Thyroid gland (tissue), 4 donors: Measurements from ENCODE around the gene MVB12B. TPM values are rescaled to one million over a fixed set of nuclear protein-coding genes. Genes with fewer than 3 reads are reported as not detected.
A peak's percentile ranks its signal among the peaks of the same experiment; 100 is the strongest.

Experiments
- DNase-seq, 2 donors: peaks; one replicate each; pipeline ENCODE4 v3.0.0-alpha.2; 2019
- H3K27ac ChIP-seq, 3 donors: fragments of 200-600 bp; sonication (generic); 1 replicate in 2 of 3; 2 replicates in 1 of 3; pipeline ENCODE4 v1.5.1; 2016 to 2019; ENCODE audit warnings: mild to moderate bottlenecking in 1 of 3, moderate library complexity in 1 of 3
- H3K27me3 ChIP-seq: fragments of 200-600 bp; sonication (generic); one replicate; pipeline ENCODE4 v1.5.1; 2019
- H3K36me3 ChIP-seq, 2 donors: fragments of 200-600 bp; sonication (generic); one replicate each; pipeline ENCODE4 v1.5.1; 2016 to 2019
- H3K4me1 ChIP-seq, 2 donors: fragments of 200-600 bp; sonication (generic); one replicate each; pipeline ENCODE4 v1.5.1; 2017 to 2019
- H3K4me3 ChIP-seq, 3 donors: fragments of 200-600 bp; sonication (generic); replicated peaks in 1 of 3; 1 replicate in 2 of 3; 2 replicates in 1 of 3; pipeline ENCODE4 v1.5.1; 2016; ENCODE audit warnings: mild to moderate bottlenecking in 1 of 3
- H3K9me3 ChIP-seq: fragments of 200-600 bp; sonication (generic); one replicate; pipeline ENCODE4 v1.5.1; 2017
- CTCF ChIP-seq, 6 experiments: fragments of 200-600 bp in 3 of 6; fragments of 450-650 bp in 3 of 6; sonication (generic) in 3 of 6; IDR thresholded peaks; one replicate each; pipeline ENCODE4 v1.5.1; 2016 to 2019; ENCODE audit warnings: antibody characterized with exemption in 6 of 6, mild to moderate bottlenecking in 2 of 6, inconsistent platforms in 1 of 6, moderate library complexity in 1 of 6
- POLR2A ChIP-seq, 2 donors: fragments of 450-650 bp; IDR thresholded peaks; one replicate each; pipeline ENCODE4 v1.6.1; 2017; ENCODE audit warnings: antibody characterized with exemption in 2 of 2, mild to moderate bottlenecking in 2 of 2, moderate library complexity in 1 of 2
- WGBS, 2 donors: methylation state at CpG; one replicate each; pipeline ENCODE4 v1.1.5; 2017; 5-methylcytosine and 5-hydroxymethylcytosine counted together
- intact Hi-C: fragments of 100-400 bp; cut with DNase I; formaldehyde crosslinking; loops from one replicate; pipeline ENCODE4 v1.15.1; 2023
- total RNA-seq, 4 donors: library from RNA; depleted of rRNA; stranded (reverse); fragments of >200 nt; gene quantifications; one replicate each; pipeline ENCODE4 v1.2.3, GENCODE V29; 2016

The MVB12B gene
- total RNA-seq, 4 donors from 2014 or later: 13.4 to 19.3 (median 15.5) TPM

- Histone ChIP-seq H3K27me3 (no peaks in the 10 kb centered on the region), H3K36me3 (no peaks in the 10 kb centered on the region), H3K9me3 (no peaks in the 10 kb centered on the region), H3K4me1 (peaks cover 21 to 32% of the 10 kb centered on the region in 2 donors), H3K4me3 (no peak overlapping the region), H3K27ac (no peak overlapping the region)
- 59 to 72% methylated on average over 7 of the region's 7 CpGs for WGBS, 2 donors
- intact Hi-C loops: no loop called here
- TF ChIP-seq POLR2A (IDR thresholded peaks at IDR 0.05): no peak
- no peak for TF ChIP-seq CTCF (IDR thresholded peaks at IDR 0.05)
- peak in 1 of 2 donors; percentile 13 for DNase-seq
Measured at GRCh38 chr9:126375386-126375785, 48.8 kb downstream of the MVB12B start.

GRCh38 chr9:126376311-126377175 lies 49.9 kb downstream of the MVB12B start:
- Histone ChIP-seq H3K4me1 (peaks cover 15 to 28% of the 10 kb centered on the region in 2 donors), H3K9me3 (no peaks in the 10 kb centered on the region), H3K4me3 (no peak overlapping the region), H3K27ac (no peak overlapping the region), H3K36me3 (no peaks in the 10 kb centered on the region), H3K27me3 (no peaks in the 10 kb centered on the region)
- no peak for DNase-seq
- WGBS, 2 donors: 88% methylated on average over 18 of the region's 18 CpGs
- intact Hi-C loops: no loop called here
- no peak for TF ChIP-seq POLR2A (IDR thresholded peaks at IDR 0.05)
- no peak for TF ChIP-seq CTCF (IDR thresholded peaks at IDR 0.05)

- intact Hi-C loops: no loop called here
- H3K27ac ChIP-seq: no peak overlapping the region
Measured at GRCh38 chr9:126377176-126377509, 50.5 kb downstream of the MVB12B start.

GRCh38 chr9:126377536-126377935 lies 50.9 kb downstream of the MVB12B start:
- Histone ChIP-seq H3K4me3 (no peak overlapping the region), H3K27ac (no peak overlapping the region), H3K27me3 (no peaks in the 10 kb centered on the region), H3K9me3 (no peaks in the 10 kb centered on the region), H3K4me1 (peaks cover 15 to 24% of the 10 kb centered on the region in 2 donors), H3K36me3 (no peaks in the 10 kb centered on the region)
- intact Hi-C loops: no loop called here
- no peak for DNase-seq
- WGBS, 2 donors: 93% methylated on average over 9 of the region's 9 CpGs
- TF ChIP-seq POLR2A (IDR thresholded peaks at IDR 0.05): no peak
- TF ChIP-seq CTCF (IDR thresholded peaks at IDR 0.05): no peak

More at GRCh38 chr9:126377176-126377509, 50.5 kb downstream of the MVB12B start:
- Histone ChIP-seq H3K36me3 (no peaks in the 10 kb centered on the region), H3K9me3 (no peaks in the 10 kb centered on the region), H3K4me1 (peaks cover 15 to 26% of the 10 kb centered on the region in 2 donors), H3K4me3 (no peak overlapping the region), H3K27me3 (no peaks in the 10 kb centered on the region)
- WGBS, 2 donors: 100% methylated on average over 2 of the region's 2 CpGs
- no peak for DNase-seq
- TF ChIP-seq CTCF (IDR thresholded peaks at IDR 0.05): no peak
- no peak for TF ChIP-seq POLR2A (IDR thresholded peaks at IDR 0.05)

GRCh38 chr9:126378761-126379160 lies 52.1 kb downstream of the MVB12B start:
- 89 to 91% methylated on average over 7 of the region's 7 CpGs for WGBS, 2 donors

More at GRCh38 chr9:126378761-126379160, 52.1 kb downstream of the MVB12B start:
- Histone ChIP-seq H3K4me1 (peaks cover 5 to 12% of the 10 kb centered on the region in 2 donors), H3K36me3 (no peaks in the 10 kb centered on the region), H3K4me3 (no peak overlapping the region), H3K27me3 (no peaks in the 10 kb centered on the region), H3K9me3 (no peaks in the 10 kb centered on the region), H3K27ac (no peak overlapping the region)
- DNase-seq: no peak
- no peak for TF ChIP-seq CTCF (IDR thresholded peaks at IDR 0.05)
- TF ChIP-seq POLR2A (IDR thresholded peaks at IDR 0.05): no peak
- intact Hi-C loops: no loop called here
